Sigmoid colon (tissue), 7 donors: Measurements from ENCODE around the gene DOCK8. TPM values are rescaled to one million over a fixed set of nuclear protein-coding genes. Genes with fewer than 3 reads are reported as not detected.

Experiments
- DNase-seq: peaks from one replicate; pipeline ENCODE4 v3.0.0-alpha.2; 2019
- H3K27ac ChIP-seq, 4 donors: fragments of 200-600 bp; sonication (generic); one replicate each; pipeline ENCODE4 v1.5.1; 2016 to 2019; ENCODE audit warnings: mild to moderate bottlenecking in 1 of 4
- H3K27me3 ChIP-seq, 3 donors: fragments of 200-600 bp; sonication (generic); one replicate each; pipeline ENCODE4 v1.5.1; 2019; ENCODE audit warnings: mild to moderate bottlenecking in 1 of 3
- H3K36me3 ChIP-seq, 4 donors: fragments of 200-600 bp; sonication (generic); one replicate each; pipeline ENCODE4 v1.5.1; 2016 to 2019
- H3K4me1 ChIP-seq, 4 donors: fragments of 200-600 bp; sonication (generic); one replicate each; pipeline ENCODE4 v1.5.1; 2017 to 2019
- H3K4me3 ChIP-seq, 4 donors: fragments of 200-600 bp; sonication (generic); one replicate each; pipeline ENCODE4 v1.5.1; 2017 to 2019; ENCODE audit warnings: mild to moderate bottlenecking in 2 of 4, moderate library complexity in 1 of 4
- H3K9me3 ChIP-seq, 4 donors: fragments of 200-600 bp in 3 of 4; sonication (generic) in 3 of 4; one replicate each; pipeline versions ENCODE4 v1.5.1 to v1.6.1; 2013 to 2019
- EP300 ChIP-seq, 4 donors: sonication (generic); formaldehyde crosslinking; IDR thresholded peaks; one replicate each; pipeline ENCODE4 v1.6.1; 2017; ENCODE audit warnings: antibody characterized with exemption in 4 of 4
- POLR2A ChIP-seq, 2 donors: fragments of 450-650 bp; IDR thresholded peaks; one replicate each; pipeline ENCODE4 v1.6.1; 2016; ENCODE audit warnings: antibody characterized with exemption in 2 of 2, mild to moderate bottlenecking in 2 of 2, moderate library complexity in 2 of 2
- POLR2AphosphoS5 ChIP-seq, 4 donors: sonication (generic); formaldehyde crosslinking; IDR thresholded peaks; one replicate each; pipeline ENCODE4 v1.6.1; 2017; ENCODE audit warnings: antibody characterized with exemption in 4 of 4
- WGBS, 2 donors: extraction: QIAGEN DNeasy Blood & Tissue Kit; methylation state at CpG; one replicate each; pipeline ENCODE4 v1.1.7; 2013; 5-methylcytosine and 5-hydroxymethylcytosine counted together
- intact Hi-C: fragments of 100-400 bp; cut with DNase I; formaldehyde crosslinking; loops from one replicate; pipeline ENCODE4 v1.15.1; 2023
- polyA plus RNA-seq, 3 donors: library from polyadenylated mRNA; stranded (reverse); fragments of 200-250 nt; gene quantifications; one replicate each; pipeline ENCODE4 v1.2.3, GENCODE V29; 2013
- total RNA-seq, 4 donors: library from RNA; depleted of rRNA; stranded (reverse); fragments of >200 nt; gene quantifications; one replicate each; pipeline ENCODE4 v1.1.0, GENCODE V29; 2016
- TF ChIP-seq, protein P1 (sequence below), 4 experiments: fragments of 450-650 bp in 3 of 4; fragments of 200-600 bp in 1 of 4; IDR thresholded peaks; one replicate each; pipeline ENCODE4 v1.5.1; 2016 to 2019; ENCODE audit warnings: antibody characterized with exemption in 4 of 4, mild to moderate bottlenecking in 3 of 4, moderate library complexity in 2 of 4
- donor health status: healthy with polysubstance abuse.
- donor health status: Bipolar disorder and iron deficiency.
- donor health status: healthy.

DOCK8 gene
- total and polyA plus RNA-seq, 7 donors = 2.3 to 22.8 (median 6.4) TPM

GRCh38 chr9:426264-426663 is 211.6 kb downstream of the DOCK8 start:
- WGBS, 2 donors = 89 to 93% methylated on average over 6 of the region's 6 CpGs

DNA sequence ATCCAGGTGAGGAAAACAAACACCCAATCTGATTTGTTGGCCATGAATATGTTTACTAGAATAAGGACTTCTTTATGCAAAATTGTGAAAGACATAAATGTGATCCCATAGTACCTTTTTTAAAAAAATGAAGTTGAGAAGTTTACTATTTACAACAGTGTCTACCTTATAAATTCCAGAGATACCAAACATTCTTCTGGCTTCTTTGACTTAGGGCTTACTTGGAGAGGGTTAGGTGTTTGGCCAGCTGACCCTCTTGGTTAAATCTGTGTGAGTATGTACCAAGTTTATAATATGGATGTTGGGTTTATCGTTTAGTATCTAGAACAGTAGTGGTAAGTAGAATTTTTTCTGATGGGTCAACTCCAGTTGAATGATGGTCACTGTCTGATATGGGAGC is 212.3 kb downstream of the DOCK8 start:
- no peak for DNase-seq
- Histone ChIP-seq H3K4me3 (no peak overlapping the region), H3K36me3 (no peaks in the 10 kb centered on the region), H3K27me3 (no peaks in the 10 kb centered on the region), H3K4me1 (no peaks in the 10 kb centered on the region), H3K27ac (no peak overlapping the region), H3K9me3 (no peaks in the 10 kb centered on the region)
- WGBS, 2 donors = 77 to 79% methylated on average over 1 of the region's 1 CpG
- intact Hi-C loops = no loop called here
- TF ChIP-seq, protein P1, sequence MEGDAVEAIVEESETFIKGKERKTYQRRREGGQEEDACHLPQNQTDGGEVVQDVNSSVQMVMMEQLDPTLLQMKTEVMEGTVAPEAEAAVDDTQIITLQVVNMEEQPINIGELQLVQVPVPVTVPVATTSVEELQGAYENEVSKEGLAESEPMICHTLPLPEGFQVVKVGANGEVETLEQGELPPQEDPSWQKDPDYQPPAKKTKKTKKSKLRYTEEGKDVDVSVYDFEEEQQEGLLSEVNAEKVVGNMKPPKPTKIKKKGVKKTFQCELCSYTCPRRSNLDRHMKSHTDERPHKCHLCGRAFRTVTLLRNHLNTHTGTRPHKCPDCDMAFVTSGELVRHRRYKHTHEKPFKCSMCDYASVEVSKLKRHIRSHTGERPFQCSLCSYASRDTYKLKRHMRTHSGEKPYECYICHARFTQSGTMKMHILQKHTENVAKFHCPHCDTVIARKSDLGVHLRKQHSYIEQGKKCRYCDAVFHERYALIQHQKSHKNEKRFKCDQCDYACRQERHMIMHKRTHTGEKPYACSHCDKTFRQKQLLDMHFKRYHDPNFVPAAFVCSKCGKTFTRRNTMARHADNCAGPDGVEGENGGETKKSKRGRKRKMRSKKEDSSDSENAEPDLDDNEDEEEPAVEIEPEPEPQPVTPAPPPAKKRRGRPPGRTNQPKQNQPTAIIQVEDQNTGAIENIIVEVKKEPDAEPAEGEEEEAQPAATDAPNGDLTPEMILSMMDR (IDR thresholded peaks at IDR 0.05) = no peak
- TF ChIP-seq POLR2A (IDR thresholded peaks at IDR 0.05) (no peak), EP300 (IDR thresholded peaks at IDR 0.05) (no peak), POLR2AphosphoS5 (IDR thresholded peaks at IDR 0.05) (no peak)

More at GRCh38 chr9:426264-426663, 211.6 kb downstream of the DOCK8 start:
- H3K27me3 ChIP-seq = no peaks in the 10 kb centered on the region
- no peak for TF ChIP-seq POLR2A (IDR thresholded peaks at IDR 0.05)
- TF ChIP-seq EP300 (IDR thresholded peaks at IDR 0.05) = no peak
- TF ChIP-seq, protein P1 (IDR thresholded peaks at IDR 0.05) = no peak
- TF ChIP-seq POLR2AphosphoS5 (IDR thresholded peaks at IDR 0.05) = no peak
- no peaks in the 10 kb centered on the region for H3K4me1 ChIP-seq
- no peaks in the 10 kb centered on the region for H3K36me3 ChIP-seq
- no peak overlapping the region for H3K4me3 ChIP-seq
- no peak overlapping the region for H3K27ac ChIP-seq
- H3K9me3 ChIP-seq = no peaks in the 10 kb centered on the region
- DNase-seq = no peak
- intact Hi-C loops = no loop called here

- no peak for DNase-seq
- Histone ChIP-seq H3K9me3 (no peaks in the 10 kb centered on the region), H3K4me1 (no peaks in the 10 kb centered on the region), H3K27ac (no peak overlapping the region), H3K4me3 (no peak overlapping the region), H3K36me3 (no peaks in the 10 kb centered on the region), H3K27me3 (no peaks in the 10 kb centered on the region)
- intact Hi-C loops = no loop called here
- WGBS, 2 donors = 34 to 61% methylated on average over 1 of the region's 1 CpG
- no peak for TF ChIP-seq POLR2A (IDR thresholded peaks at IDR 0.05)
- no peak for TF ChIP-seq EP300 (IDR thresholded peaks at IDR 0.05)
- TF ChIP-seq, protein P1 (IDR thresholded peaks at IDR 0.05) = no peak
- TF ChIP-seq POLR2AphosphoS5 (IDR thresholded peaks at IDR 0.05) = no peak
These were observed 217.0 kb downstream of the DOCK8 start for GRCh38 chr9:431701-432100.

- intact Hi-C loops = no loop called here
- DNase-seq = no peak
- Histone ChIP-seq H3K27ac (peak overlapping the region in 3 of 4 donors; percentile 58 to 66 (median 65)), H3K9me3 (no peaks in the 10 kb centered on the region), H3K27me3 (no peaks in the 10 kb centered on the region), H3K4me1 (peaks cover 0 to 19% (median 9%) of the 10 kb centered on the region in 4 donors), H3K36me3 (no peaks in the 10 kb centered on the region), H3K4me3 (no peak overlapping the region)
- TF ChIP-seq POLR2A (IDR thresholded peaks at IDR 0.05) = no peak
- TF ChIP-seq POLR2AphosphoS5 (IDR thresholded peaks at IDR 0.05) = no peak
- TF ChIP-seq EP300 (IDR thresholded peaks at IDR 0.05) = no peak
- TF ChIP-seq, protein P1 (IDR thresholded peaks at IDR 0.05) = no peak
- WGBS, 2 donors = 79 to 80% methylated on average over 3 of the region's 3 CpGs
These were observed 221.8 kb downstream of the DOCK8 start for GRCh38 chr9:436482-436881.

GRCh38 chr9:437066-437465 is 222.4 kb downstream of the DOCK8 start:
- peak overlapping the region; percentile 18 to 66 (median 62) for H3K27ac ChIP-seq
- no peaks in the 10 kb centered on the region for H3K9me3 ChIP-seq
- WGBS, 2 donors = 81 to 84% methylated on average over 1 of the region's 1 CpG
- H3K27me3 ChIP-seq = no peaks in the 10 kb centered on the region
- DNase-seq = no peak
- TF ChIP-seq, protein P1 (IDR thresholded peaks at IDR 0.05) = no peak
- TF ChIP-seq POLR2AphosphoS5 (IDR thresholded peaks at IDR 0.05) (no peak), EP300 (IDR thresholded peaks at IDR 0.05) (no peak), POLR2A (IDR thresholded peaks at IDR 0.05) (no peak)
- H3K4me1 ChIP-seq = peaks cover 0 to 19% (median 9%) of the 10 kb centered on the region in 4 donors
- H3K36me3 ChIP-seq = no peaks in the 10 kb centered on the region
- intact Hi-C loops = no loop called here
- H3K4me3 ChIP-seq = no peak overlapping the region
